Measurements from ENCODE around the gene ANKRD30B.

DNA sequence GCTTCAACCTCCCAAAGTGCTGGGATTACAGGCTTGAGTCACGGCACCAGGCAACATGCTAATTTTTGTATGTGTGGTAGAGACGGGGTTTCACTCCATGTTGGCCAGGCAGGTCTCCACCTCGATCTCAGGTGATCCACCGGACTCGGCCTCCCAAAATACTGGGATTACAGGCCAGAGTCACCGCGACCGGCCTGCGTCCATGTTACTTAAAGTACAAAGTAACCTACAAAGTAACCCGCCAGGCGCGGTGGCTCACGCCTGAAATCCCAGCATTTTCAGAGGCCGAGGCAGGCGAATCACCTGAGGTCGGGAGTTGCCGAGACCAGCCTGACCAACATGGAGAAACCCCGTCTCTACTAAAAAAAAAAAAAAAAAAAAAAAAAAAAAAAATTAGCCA is 1.1 kb upstream of the ANKRD30B start:
- TF ChIP-seq, protein P1, sequence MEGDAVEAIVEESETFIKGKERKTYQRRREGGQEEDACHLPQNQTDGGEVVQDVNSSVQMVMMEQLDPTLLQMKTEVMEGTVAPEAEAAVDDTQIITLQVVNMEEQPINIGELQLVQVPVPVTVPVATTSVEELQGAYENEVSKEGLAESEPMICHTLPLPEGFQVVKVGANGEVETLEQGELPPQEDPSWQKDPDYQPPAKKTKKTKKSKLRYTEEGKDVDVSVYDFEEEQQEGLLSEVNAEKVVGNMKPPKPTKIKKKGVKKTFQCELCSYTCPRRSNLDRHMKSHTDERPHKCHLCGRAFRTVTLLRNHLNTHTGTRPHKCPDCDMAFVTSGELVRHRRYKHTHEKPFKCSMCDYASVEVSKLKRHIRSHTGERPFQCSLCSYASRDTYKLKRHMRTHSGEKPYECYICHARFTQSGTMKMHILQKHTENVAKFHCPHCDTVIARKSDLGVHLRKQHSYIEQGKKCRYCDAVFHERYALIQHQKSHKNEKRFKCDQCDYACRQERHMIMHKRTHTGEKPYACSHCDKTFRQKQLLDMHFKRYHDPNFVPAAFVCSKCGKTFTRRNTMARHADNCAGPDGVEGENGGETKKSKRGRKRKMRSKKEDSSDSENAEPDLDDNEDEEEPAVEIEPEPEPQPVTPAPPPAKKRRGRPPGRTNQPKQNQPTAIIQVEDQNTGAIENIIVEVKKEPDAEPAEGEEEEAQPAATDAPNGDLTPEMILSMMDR (IDR thresholded peaks at IDR 0.05; ENCODE audit: borderline replicate concordance, extremely low read depth, low read length, poor library complexity, severe bottlenecking), result no peak
- no peak for TF ChIP-seq EZH2 (IDR thresholded peaks at IDR 0.05; ENCODE audit: borderline replicate concordance, low read depth, low read length, severe bottlenecking)
